GM19438 (cell line): ENCODE results near the gene RELN.
"Not testable (repeated sequence)": the region's sequence is repeated elsewhere in the genome, so short reads cannot be mapped to it uniquely, and the experiment has no call there.

Experiments
- ATAC-seq: cut with Tn5 transposase; IDR thresholded peaks from one replicate; pipeline ENCODE4 v1.9.1; 2021; ENCODE audit warnings: low read depth; ENCODE audit not compliant: unreplicated experiment

RELN gene

GRCh38 chr7:103947026-103947655 lies 42.3 kb downstream of the RELN start:
- no peak for ATAC-seq

DNA sequence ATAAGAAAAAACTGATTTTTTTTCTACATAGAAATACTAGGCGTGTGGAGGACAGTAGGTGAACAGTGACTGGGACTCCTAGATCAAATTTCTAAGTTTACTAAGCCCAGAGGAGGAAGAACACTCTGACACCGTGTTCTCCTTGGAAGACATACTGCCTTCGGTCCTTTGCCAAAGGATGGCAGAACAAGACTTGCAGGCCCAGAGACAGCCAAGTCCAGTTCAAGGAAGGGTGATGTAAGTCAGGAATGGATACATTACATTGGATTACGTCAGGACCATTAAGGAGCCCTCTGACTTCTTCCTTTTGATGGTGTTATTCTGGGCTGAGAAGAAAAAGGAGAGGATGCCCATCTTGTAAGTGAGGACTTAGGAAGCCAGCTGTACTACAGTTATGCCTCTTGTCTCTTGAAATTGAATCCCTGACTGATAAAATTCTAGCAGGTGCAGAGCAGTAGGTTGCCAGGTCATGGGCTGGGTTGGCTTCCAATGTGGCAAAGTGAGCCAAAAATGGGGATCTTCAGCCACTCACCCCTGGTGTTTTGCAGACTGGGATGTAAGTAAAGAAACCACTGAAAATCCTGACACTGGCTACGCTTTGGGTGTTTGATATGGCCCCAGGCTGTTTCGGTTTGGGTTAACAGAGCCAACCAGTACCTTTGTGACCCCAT lies 45.1 kb downstream of the RELN start:
- ATAC-seq = no peak

DNA sequence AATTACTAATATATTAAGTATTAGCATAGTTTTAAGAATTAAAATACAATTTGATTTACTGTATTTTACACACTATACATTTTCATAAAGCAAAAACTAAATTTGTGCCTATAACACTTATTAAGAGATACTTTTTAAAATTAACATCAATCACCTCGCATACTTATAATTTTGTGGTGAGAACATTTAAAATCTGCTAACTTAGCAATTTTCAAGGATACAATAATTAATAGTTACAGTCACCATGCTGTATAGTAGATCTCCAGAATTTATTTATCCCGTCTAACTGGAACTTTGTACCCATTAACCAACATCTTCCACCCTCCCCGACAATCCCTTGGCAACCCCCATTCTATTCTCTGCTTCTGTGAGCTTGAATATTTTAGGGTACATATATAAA lies 47.5 kb downstream of the RELN start:
- ATAC-seq = no peak

GRCh38 chr7:103940382-103941268 lies 48.8 kb downstream of the RELN start:
- ATAC-seq = no peak

DNA sequence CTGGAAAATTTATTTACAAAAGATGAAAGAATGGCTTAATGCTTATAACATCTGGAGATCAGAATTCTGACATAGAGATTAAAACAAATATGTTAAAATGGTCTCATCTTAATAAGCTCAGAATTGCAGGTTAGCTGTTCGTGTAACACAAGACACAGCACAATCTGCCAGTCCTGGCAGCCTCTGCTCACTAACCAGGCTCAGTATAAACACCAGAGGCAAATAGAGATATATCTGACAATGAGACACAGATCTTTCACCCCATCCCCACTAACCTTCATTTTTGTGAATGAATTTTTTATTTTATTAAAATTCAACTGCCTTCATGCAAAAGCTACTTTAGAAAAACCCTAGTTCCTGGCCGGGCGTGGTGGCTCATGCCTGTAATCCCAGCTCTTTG lies 51.8 kb downstream of the RELN start:
- ATAC-seq = no peak

GRCh38 chr7:103936558-103936957 lies 52.9 kb downstream of the RELN start:
- ATAC-seq = no peak

GRCh38 chr7:103934508-103934907 lies 55.0 kb downstream of the RELN start:
- ATAC-seq = no peak

DNA sequence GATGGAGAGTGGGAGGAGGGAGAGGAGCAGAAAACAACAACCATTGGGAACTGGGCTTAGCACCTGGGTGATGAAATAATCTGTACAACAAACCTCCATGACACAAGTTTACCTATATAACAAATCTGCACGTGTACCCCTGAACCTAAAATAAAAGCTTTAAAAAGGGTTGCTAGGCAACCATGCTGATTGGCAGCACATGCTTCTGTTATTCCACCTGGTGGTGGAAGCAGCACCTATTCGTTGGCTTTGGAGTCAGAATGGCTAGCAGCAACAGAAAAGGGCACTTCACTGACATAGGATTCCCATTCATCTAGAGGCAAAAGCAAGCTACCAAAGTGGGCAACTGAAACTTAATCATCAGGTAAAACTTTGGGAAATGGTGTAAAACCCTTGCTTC lies 57.1 kb downstream of the RELN start:
- ATAC-seq = no peak

GRCh38 chr7:103929901-103930311 lies 59.6 kb downstream of the RELN start:
- ATAC-seq = no peak

- ATAC-seq = no peak
Measured at GRCh38 chr7:103928581-103928980, 60.9 kb downstream of the RELN start.

DNA sequence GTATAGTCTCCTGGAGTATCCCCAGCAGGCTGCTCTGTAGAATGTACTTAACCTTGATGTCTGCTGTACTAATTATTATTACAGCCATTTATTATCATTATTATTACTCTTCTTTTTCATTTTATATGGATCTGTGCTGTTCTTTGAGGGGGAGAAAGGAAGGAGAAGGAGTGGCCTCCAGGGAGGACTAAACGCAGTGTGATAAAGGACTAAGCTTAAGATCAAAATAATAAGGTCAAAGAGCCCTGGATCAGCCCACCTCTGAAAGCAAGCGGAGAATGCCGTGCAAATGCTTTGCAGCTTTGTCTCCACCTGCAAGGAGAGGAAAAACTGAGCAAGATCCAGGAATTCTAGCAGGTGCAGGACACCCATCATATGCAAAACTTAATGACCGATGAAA lies 65.3 kb downstream of the RELN start:
- no peak for ATAC-seq

DNA sequence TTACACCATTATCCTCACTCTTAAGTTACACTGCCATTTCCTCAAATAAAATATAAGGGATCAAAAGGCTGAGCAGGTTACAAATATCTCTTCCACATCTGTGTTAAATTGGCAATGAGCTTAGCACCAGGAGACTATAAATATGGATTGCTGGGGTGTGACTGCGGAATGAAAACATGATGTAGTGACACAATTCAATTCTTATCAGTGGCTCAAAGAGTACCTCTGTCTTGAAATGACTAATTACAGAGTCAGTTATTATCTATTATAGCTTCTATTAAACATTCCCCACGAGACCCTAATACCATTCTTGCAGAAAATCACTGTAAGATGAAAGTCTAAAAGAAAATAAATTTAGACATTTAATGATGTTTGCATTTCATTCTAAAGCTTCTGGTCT lies 67.1 kb downstream of the RELN start:
- ATAC-seq = no peak

GRCh38 chr7:103921692-103922091 lies 67.8 kb downstream of the RELN start:
- no peak for ATAC-seq

- no peak for ATAC-seq
Measured at GRCh38 chr7:103919272-103919868, 70.1 kb downstream of the RELN start.

- ATAC-seq = no peak
Measured at GRCh38 chr7:103918631-103919271, 70.7 kb downstream of the RELN start.

GRCh38 chr7:103915680-103916357 lies 73.6 kb downstream of the RELN start:
- ATAC-seq = no peak

DNA sequence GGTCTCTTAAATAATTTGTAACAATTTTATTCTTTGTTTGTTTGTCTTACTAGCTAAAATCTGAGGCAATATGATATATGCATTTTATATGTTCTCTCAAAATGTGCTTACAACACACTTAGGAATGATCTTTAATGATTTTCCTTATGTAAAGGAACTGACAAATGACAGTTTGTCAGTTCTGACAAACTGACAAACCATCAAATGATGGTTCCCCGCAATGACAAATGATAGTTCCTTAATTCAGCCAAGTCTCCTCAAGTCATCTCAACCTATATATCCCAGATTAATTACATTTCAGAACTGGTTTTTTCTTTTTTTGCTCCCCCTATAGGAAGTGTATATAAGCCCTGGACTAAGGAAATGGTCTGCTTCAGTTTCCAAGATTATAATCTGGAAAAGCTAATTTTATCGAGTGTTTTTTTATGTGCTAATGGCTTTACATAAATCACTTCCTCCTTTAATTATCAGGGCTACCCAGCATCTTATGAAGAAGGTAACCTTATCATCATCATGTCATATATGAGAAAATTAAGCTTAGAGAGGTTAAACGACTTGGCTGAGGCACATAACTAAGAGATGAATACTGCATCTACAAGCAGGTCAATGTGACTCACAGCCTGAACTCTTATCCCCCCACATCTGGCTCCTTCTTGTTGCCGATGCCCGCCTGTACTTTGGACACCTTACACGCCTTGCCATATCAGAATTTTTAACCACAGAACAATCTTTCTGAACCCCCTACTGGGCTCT lies 75.1 kb downstream of the RELN start:
- ATAC-seq = no peak

DNA sequence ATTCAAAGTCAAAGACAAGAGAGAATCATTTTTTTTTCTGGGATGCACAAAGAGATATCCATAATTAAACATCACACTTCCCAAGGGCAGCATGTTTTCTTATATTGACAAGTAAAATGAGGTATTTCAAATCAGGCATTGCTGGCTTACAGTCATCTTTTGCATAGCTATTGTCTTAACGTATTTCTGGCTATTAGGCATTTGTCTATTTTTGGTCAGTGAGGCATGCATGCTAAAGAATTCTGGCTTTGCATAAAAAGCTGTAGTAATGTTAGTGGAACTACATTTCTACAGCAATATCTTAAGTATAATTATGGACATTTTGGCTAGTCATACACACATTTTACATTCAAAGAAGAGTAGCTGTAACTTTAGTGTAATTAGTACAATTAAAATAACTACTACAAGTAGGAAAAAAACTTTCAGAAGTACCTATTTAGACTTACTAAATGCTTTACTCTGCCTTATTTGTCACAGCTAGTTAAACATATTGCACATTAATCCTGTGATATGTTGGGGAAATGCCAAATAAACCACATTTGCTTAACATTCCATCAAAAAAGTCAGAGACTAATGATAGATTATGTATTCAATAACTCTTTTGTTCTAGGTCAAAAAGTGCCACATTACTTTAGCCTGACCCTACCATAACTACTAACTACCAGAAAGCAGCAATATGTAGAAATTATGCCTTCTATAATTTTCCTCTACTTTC lies 76.4 kb downstream of the RELN start:
- ATAC-seq = no peak

GRCh38 chr7:103911015-103911414 lies 78.4 kb downstream of the RELN start:
- ATAC-seq = not testable (repeated sequence)
